ENCODE results near the gene RPTOR.

Gene RPTOR

DNA sequence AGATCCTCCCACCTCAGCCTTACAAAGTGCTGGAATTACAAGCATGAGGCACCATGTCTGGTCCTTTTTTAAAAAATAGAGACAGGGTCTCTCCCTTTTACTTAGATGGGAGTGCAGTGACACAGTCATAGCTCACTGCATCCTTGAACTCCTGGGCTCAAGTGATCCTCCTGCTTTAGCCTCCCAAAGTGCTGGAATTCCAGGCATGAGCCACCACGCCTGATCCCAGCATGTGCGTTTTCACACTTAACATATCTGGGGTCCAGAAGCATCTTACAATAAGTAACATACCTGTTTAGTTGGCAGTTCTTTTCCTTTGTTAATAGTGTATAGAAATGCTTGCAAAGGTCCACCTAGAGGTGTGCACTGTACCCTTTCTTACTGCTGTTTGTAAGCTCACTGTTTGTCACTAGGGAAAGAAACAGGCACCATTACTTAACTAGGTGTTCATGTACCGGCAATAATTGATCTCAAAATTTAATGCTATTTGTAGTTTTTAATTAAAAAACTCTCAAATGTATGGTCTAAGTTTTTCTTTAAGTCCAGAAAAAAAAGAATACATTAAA lies 221.7 kb downstream of the RPTOR start:
- ATAC-seq = no peak
- Mint-ChIP-seq H3K27ac (no peak overlapping the region), H3K27me3 (no peaks in the 10 kb centered on the region), H3K9me3 (no peaks in the 10 kb centered on the region), H3K36me3 (peaks cover 41% of the 10 kb centered on the region), H3K4me1 (peaks cover 34% of the 10 kb centered on the region), H3K4me3 (no peak overlapping the region)

DNA sequence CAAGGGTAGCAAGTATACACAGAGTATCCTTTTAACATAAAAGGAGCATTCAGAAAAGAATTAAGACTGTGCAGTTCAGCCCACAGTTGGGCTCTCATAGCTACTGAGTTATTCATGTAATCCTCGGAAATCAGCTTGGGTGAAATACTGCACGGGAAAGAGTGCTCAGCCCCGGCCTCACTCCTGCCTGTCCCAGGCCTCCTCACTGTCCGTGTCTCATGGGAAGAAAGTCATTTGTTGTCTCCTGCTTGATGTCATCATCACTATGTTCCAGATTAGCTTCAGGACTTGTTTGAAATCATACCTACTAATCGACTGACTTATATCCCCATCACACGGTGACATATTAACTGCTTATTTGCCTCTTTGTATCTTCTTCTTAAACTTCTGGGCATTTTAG lies 223.8 kb downstream of the RPTOR start:
- peaks cover 29% of the 10 kb centered on the region for H3K4me1 Mint-ChIP-seq
- H3K27ac Mint-ChIP-seq = no peak overlapping the region
- no peaks in the 10 kb centered on the region for H3K9me3 Mint-ChIP-seq
- peaks cover 30% of the 10 kb centered on the region for H3K36me3 Mint-ChIP-seq
- H3K27me3 Mint-ChIP-seq = no peaks in the 10 kb centered on the region
- ATAC-seq = no peak
- no peak overlapping the region for H3K4me3 Mint-ChIP-seq

DNA sequence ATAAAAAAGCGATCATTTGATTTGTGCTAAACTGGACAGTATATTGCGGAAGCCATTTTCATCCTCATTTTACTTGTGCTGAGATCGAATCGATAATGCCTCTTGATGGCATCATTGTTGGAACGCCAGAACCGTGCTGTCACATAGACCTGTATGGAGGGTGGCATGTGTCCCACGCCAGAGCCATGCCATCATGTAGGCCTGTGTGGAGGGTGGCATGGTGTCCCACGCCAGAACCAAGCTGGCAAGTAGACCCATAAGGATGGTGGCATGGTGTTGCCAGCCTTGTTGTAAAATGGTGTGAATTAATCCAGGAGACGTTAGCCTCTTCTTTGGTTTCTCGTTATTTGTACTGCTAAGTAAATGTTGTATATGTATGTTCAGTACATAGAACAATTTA lies 224.3 kb downstream of the RPTOR start:
- H3K27me3 Mint-ChIP-seq = no peaks in the 10 kb centered on the region
- peaks cover 31% of the 10 kb centered on the region for H3K36me3 Mint-ChIP-seq
- ATAC-seq = no peak
- H3K27ac Mint-ChIP-seq = no peak overlapping the region
- H3K4me1 Mint-ChIP-seq = peaks cover 35% of the 10 kb centered on the region
- no peaks in the 10 kb centered on the region for H3K9me3 Mint-ChIP-seq
- H3K4me3 Mint-ChIP-seq = no peak overlapping the region

DNA sequence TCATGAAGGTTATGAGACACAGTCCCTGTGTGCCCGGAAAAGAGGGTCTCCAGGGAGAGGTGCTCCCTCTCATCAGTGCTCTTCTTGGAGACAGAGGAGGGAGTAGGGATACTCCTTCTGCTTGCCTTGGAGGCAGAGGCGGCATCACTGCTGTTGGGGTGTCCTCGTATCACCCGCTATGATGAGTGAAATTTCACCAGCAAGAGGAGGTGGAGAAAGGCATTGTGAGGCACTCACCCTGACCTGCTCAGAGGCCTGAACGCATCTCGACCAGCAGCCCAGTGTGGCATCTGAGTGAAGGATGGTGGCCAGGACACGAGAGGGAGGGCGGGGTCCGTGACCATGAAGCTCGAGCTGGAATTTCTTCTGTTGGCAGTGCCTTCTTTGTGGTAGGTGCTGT lies 224.9 kb downstream of the RPTOR start:
- ATAC-seq = no peak
- Mint-ChIP-seq H3K36me3 (peaks cover 37% of the 10 kb centered on the region), H3K27me3 (no peaks in the 10 kb centered on the region), H3K27ac (no peak overlapping the region), H3K4me3 (no peak overlapping the region), H3K4me1 (peaks cover 40% of the 10 kb centered on the region), H3K9me3 (no peaks in the 10 kb centered on the region)

DNA sequence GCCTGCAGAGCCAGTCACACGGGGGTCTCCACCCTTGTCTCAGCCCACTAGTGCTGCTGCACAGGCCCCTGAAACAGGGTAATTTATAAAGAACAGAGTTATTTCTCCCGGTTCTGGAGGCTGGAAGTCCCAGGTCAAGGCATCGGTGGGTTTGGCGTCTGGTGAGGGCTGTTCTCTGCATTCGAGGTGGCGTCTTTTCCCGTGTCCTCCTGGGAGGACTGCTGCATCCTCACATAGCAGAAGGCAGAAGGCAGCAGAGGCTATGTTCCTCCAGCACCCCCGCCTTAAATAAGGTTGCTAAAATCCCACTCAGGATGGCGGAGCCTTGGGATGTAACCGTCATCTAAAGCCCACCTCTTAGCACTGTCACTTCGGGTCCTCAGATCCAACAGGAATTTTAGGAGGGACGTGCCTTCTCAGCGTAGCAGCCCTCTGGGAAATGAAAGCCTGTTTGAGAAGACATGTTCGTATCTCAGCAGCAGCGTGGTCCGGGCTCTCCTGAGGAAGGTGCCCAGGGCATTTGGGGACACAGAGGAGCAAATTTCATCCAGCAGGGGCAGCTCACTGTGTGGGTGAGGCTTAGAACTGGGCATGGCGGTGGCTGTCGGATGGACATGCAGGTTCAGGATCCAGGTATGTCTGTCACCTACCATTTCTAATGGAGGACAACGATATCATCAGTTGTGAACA lies 225.4 kb downstream of the RPTOR start:
- Mint-ChIP-seq H3K27ac (no peak overlapping the region), H3K4me3 (no peak overlapping the region), H3K36me3 (peaks cover 40% of the 10 kb centered on the region), H3K4me1 (peaks cover 41% of the 10 kb centered on the region), H3K9me3 (no peaks in the 10 kb centered on the region), H3K27me3 (no peaks in the 10 kb centered on the region)
- no peak for ATAC-seq

DNA sequence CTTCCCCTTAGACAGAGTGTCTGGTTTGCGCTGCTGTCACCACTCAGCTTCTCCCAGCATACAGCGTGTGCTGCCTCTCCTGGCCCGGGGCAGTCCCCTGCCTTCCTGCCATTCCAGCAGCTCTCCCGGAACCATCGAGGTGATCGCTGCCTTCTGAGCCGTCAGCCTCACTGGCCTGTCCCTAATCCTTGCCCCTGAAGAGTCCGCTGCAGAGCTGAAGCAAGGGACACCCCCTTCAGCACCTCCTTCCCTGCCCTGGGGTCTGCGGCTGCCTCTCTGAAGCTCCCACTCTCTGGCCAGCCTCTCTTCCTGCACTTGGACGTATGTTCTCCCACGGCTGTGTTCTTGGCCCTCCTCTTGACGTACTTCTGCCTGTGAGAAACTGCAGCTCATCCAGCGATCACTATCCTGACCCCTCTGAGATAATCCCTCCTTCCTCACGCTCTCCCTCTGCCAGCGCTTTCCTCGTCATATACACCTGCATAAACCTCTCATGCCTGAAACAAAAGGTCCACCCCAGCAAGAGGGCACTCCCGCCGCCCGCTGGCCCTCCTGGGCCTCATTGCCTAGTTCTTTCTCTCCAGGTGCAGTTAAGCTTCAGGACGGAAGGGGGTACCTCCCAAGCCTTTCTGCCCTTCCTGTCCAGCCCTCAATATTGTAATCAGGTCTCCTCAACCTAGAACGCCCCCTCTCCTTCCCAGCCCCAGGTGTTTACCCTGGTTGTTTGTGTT lies 226.4 kb downstream of the RPTOR start:
- Mint-ChIP-seq H3K27ac (no peak overlapping the region), H3K9me3 (no peaks in the 10 kb centered on the region), H3K27me3 (no peaks in the 10 kb centered on the region), H3K36me3 (peaks cover 35% of the 10 kb centered on the region), H3K4me3 (no peak overlapping the region), H3K4me1 (peaks cover 35% of the 10 kb centered on the region)
- ATAC-seq = no peak

DNA sequence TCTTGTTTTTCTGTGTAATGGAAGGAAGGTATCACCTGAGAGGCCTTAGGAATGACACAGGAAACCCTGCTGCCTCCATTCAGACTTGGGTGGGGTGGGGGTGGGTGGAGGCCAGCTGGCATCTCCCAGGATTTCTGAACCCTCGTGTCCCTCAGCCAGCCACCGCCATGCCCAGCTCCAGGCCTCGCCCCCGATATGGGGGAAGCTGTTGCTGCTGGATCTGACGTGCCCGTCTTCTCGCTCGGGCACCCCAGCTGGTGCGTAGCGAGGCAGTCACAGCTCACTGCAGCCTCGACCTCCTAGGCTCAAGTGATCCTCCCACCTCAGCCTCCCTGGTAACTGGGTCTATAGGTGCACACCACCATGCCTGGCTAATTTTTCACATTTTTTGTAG lies 227.0 kb downstream of the RPTOR start:
- ATAC-seq = no peak
- Mint-ChIP-seq H3K9me3 (no peaks in the 10 kb centered on the region), H3K36me3 (peaks cover 37% of the 10 kb centered on the region), H3K27me3 (no peaks in the 10 kb centered on the region), H3K4me1 (peaks cover 35% of the 10 kb centered on the region), H3K27ac (no peak overlapping the region), H3K4me3 (no peak overlapping the region)

DNA sequence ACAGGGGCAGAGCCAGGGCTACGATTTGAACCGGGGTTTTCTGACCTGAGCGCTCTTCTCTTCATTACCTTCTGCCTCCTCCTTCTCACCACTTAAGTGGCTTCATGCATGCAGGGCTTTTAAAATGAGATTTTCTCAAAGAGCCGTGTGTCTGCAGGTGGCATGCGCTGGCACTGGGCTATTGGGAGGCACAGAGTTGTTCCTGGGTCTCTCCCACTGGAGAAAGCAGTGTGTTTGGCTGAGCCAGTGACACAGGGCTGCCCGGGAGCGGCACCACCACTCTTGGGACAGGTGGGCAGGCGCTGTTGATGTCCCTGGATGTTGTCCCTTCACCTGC lies 228.2 kb downstream of the RPTOR start:
- H3K36me3 Mint-ChIP-seq = peaks cover 50% of the 10 kb centered on the region
- no peak for ATAC-seq
- no peaks in the 10 kb centered on the region for H3K9me3 Mint-ChIP-seq

DNA sequence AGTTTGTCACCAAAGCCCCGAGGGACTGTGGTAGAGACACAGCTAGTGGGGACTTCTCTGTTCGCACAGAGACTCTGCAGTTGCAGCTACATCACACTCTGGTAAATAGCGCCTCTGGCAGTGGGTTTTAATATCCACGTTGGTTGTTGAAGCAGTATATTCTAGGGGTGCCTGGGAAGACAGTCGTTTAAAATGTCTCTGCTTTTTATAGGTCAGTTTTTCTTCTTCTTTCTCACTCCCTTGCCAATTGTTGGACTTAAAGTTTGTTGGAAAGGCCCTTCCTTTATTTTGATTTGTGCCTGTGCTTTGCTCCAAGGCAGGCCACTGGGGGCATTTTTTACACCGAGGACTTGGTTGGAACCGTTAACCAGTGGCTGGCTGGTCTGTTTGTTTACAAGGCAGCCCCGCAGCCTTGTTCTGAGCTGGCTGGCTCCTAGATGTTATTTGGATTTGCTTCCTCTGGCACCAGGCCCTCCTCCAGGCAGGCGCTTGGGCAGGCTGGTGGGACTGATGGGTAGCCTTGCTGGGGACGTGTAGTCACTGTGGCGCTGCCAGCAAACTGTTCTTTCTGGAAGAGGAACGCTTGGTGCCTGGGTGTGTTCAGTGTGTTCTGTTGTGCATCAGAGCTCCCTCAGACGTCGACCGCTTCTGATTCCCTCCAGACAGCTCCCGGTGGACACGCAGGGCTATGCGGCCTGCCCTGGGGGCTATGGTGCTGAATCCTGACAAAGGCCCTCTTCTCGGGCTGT lies 228.8 kb downstream of the RPTOR start:
- H3K9me3 Mint-ChIP-seq = no peaks in the 10 kb centered on the region
- no peaks in the 10 kb centered on the region for H3K27me3 Mint-ChIP-seq
- peak overlapping the region; percentile 68 for H3K27ac Mint-ChIP-seq
- no peak for ATAC-seq
- peaks cover 42% of the 10 kb centered on the region for H3K4me1 Mint-ChIP-seq
- peaks cover 54% of the 10 kb centered on the region for H3K36me3 Mint-ChIP-seq
- no peak overlapping the region for H3K4me3 Mint-ChIP-seq

More for the DNA sequence above, 228.2 kb downstream of the RPTOR start:
- Mint-ChIP-seq H3K27ac (no peak overlapping the region), H3K4me3 (no peak overlapping the region), H3K27me3 (no peaks in the 10 kb centered on the region), H3K4me1 (peaks cover 42% of the 10 kb centered on the region)

DNA sequence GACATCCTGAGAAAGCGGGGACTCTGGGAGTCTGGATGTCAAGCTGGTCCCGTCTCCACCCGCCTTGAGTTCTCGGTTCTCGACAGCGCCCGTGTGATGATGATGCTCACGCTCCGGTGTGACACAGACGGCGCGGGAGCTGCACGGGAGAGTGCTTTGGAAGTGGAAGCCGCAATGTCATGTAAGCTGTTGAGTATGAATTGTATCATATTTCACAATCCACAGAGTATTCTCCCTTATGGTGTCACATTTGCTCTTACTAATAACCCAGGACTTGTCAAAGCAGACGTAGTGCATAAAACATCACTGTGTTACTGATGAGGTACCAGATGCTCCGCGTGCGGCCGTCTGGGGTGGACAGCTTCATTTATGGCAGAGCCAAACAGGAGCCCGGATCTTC lies 229.5 kb downstream of the RPTOR start:
- ATAC-seq = no peak
- Mint-ChIP-seq H3K4me3 (no peak overlapping the region), H3K9me3 (no peaks in the 10 kb centered on the region), H3K36me3 (peaks cover 54% of the 10 kb centered on the region), H3K4me1 (peaks cover 42% of the 10 kb centered on the region), H3K27me3 (no peaks in the 10 kb centered on the region), H3K27ac (peak overlapping the region; percentile 68)

DNA sequence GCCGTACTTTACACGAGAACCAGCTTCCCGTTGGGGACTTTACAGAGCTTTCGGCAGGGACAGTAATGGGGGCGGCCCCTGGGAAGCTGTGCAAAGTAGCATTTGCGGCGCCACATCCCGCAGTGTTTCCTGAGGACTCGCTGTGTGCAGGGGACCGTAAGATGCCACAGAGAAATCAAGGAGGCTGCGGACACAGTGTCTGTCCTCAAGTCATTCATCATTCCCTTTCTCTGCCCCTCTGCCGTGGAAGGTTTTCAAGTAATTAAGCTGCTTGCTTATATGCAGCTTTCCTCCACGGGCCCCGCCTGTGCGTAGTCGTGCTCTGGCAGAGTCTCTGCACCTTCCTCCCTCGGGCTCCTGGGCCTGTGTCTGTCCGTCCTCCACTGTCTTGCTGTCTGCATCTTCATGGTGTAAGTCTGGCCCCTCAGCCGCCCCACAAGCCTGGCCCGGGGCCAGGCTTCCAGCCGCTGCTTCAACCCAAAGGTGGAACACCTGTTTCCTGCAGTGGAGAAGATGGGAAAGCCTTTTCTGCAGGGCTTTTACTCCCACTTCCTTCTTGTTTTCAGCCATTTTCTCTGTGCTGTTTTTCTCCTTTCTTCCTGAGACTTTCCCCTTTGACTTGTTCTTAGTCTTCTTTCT lies 230.1 kb downstream of the RPTOR start:
- Mint-ChIP-seq H3K27ac (peak overlapping the region; percentile 68), H3K27me3 (no peaks in the 10 kb centered on the region), H3K4me3 (peak overlapping the region; percentile 16), H3K4me1 (peaks cover 42% of the 10 kb centered on the region), H3K9me3 (no peaks in the 10 kb centered on the region), H3K36me3 (peaks cover 55% of the 10 kb centered on the region)
- ATAC-seq = peak; percentile 67

DNA sequence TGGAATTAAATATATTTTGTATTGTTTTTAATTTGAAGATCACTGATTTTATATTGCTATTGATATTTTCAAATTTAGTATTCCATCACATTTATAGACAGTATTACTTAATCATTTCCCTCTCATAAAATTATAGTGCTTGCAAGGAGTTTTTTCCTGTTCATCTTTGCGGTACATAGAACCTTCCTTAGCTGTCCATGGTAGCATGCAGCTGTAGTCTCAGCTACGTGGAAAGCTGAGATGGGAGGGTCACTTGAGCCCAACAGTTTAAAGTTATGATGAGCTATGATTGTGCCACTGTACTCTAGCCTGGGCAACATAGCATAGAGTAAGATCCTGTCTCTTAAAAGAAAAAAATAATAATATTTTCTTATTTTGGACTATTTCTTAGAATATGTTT lies 231.2 kb downstream of the RPTOR start:
- no peak for ATAC-seq
- Mint-ChIP-seq H3K4me3 (no peak overlapping the region), H3K27ac (no peak overlapping the region), H3K27me3 (no peaks in the 10 kb centered on the region), H3K4me1 (peaks cover 53% of the 10 kb centered on the region), H3K9me3 (no peaks in the 10 kb centered on the region), H3K36me3 (peaks cover 50% of the 10 kb centered on the region)

DNA sequence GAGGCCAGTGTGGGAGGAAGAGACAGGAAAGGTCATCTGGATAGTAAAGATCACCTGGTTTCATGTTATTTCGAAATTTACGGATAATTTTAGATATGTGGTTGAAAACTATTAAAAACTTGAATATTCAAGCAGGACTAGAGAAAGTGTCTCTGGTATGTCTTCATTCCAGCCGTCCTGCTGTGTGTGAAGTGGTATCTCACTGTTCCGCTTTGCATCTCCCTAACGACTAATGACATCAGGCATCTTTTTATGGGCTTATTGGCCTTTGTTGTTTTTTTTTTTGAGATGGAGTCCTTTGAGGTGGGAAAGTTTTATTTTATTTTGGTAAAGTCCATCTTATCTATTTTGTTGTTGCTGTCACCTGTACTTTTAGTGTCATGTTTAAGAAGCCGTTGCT lies 232.6 kb downstream of the RPTOR start:
- Mint-ChIP-seq H3K4me3 (no peak overlapping the region), H3K4me1 (peaks cover 54% of the 10 kb centered on the region), H3K27ac (no peak overlapping the region), H3K27me3 (no peaks in the 10 kb centered on the region), H3K36me3 (peaks cover 42% of the 10 kb centered on the region), H3K9me3 (no peaks in the 10 kb centered on the region)
- ATAC-seq = no peak

DNA sequence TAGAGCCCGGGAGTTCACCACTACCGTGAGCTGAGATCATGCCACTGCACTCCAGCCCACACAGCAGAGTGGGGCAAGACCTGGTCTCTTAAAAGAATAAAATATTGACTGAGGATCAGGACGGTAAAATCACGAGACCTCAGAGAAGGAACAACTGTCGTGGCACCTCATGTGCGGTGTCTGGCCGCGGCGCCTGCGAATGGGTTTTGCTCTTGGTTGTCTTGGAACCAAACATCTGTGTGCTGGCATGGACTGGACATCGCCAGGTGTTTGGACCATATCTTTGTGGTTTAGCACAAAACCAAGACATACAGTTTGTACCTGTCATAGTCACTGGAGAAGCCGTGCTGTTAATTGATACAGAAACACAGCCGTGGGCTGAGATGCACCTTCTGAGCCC lies 234.1 kb downstream of the RPTOR start:
- no peak for ATAC-seq
- Mint-ChIP-seq H3K9me3 (no peaks in the 10 kb centered on the region), H3K36me3 (peaks cover 42% of the 10 kb centered on the region), H3K4me1 (peaks cover 54% of the 10 kb centered on the region), H3K27me3 (no peaks in the 10 kb centered on the region), H3K27ac (no peak overlapping the region), H3K4me3 (no peak overlapping the region)

DNA sequence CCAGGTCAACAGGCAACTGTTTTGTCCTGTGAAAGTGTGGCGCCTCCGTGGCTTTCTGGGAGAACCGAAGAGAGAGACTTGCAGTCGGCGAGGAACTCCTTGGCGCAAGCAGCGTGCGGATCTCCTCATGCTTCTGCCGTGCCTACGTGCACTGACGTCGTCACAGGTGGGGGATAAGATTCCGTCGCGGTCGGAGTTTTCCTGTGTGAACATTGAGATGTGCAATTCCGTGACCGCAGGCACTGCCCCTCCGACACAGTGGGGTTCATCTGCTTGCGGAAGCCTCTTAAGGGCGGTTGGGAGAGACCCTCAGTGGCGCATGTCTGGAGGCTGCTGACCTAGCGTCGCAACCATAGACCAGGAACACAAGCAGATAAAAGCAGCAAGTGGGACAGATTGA lies 234.7 kb downstream of the RPTOR start:
- peaks cover 47% of the 10 kb centered on the region for H3K4me1 Mint-ChIP-seq
- H3K4me3 Mint-ChIP-seq = no peak overlapping the region
- H3K36me3 Mint-ChIP-seq = peaks cover 37% of the 10 kb centered on the region
- ATAC-seq = no peak
- H3K27me3 Mint-ChIP-seq = no peaks in the 10 kb centered on the region
- H3K27ac Mint-ChIP-seq = no peak overlapping the region
- no peaks in the 10 kb centered on the region for H3K9me3 Mint-ChIP-seq

Measured in stimulated activated memory B cell treated with anti-CD40 and anti-IgM and Interleukin-4, amounts not matched to agents 10 μg/mL and 1 μg/mL and 100 μg/mL, for 72 hours (primary cell).